Measurements from ENCODE around the gene RPA1.

DNA sequence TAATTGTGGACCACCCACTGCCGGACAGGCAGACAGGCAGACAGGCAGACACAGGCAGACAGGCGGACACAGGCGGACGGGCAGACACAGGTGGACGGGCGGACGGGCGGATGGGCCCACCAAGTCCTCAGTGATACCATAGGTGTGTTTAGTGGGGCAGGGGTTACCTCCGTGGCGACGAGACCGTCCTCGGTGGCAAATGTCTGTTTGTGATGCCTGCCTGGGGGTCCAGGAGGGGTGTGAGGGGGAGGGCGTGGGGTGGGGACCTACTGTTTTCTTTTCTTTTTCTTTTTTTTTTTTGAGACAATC is 118.7 kb downstream of the RPA1 start:
- TF ChIP-seq, protein P1, sequence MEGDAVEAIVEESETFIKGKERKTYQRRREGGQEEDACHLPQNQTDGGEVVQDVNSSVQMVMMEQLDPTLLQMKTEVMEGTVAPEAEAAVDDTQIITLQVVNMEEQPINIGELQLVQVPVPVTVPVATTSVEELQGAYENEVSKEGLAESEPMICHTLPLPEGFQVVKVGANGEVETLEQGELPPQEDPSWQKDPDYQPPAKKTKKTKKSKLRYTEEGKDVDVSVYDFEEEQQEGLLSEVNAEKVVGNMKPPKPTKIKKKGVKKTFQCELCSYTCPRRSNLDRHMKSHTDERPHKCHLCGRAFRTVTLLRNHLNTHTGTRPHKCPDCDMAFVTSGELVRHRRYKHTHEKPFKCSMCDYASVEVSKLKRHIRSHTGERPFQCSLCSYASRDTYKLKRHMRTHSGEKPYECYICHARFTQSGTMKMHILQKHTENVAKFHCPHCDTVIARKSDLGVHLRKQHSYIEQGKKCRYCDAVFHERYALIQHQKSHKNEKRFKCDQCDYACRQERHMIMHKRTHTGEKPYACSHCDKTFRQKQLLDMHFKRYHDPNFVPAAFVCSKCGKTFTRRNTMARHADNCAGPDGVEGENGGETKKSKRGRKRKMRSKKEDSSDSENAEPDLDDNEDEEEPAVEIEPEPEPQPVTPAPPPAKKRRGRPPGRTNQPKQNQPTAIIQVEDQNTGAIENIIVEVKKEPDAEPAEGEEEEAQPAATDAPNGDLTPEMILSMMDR (IDR thresholded peaks at IDR 0.05; ENCODE audit: low read depth, low read length) = no peak
- TF ChIP-seq POLR2A (IDR thresholded peaks at IDR 0.05; ENCODE audit: extremely low read depth, insufficient read length) = no peak

All from NB4 (cell line).